H9 (cell line): ENCODE results near the gene RTL9. TPM values are rescaled to one million over a fixed set of nuclear protein-coding genes. Genes with fewer than 3 reads are reported as not detected.

Source experiments
- DNase-seq: peaks from one replicate; pipeline ENCODE4 v3.0.0-alpha.2; 2017
- H2AFZ ChIP-seq: one replicate; pipeline ENCODE4 v1.6.1; 2013; ENCODE audit warnings: mild to moderate bottlenecking, low read length, control low read depth, moderate library complexity
- H2AK5ac ChIP-seq: 2 replicates; pipeline ENCODE4 v1.6.1; 2013; ENCODE audit warnings: low read length, control low read depth, mixed read lengths; ENCODE audit not compliant: insufficient read length
- H2BK120ac ChIP-seq: one replicate; pipeline ENCODE4 v1.6.1; 2013; ENCODE audit warnings: low read depth, mild to moderate bottlenecking, low read length, control low read depth, inconsistent platforms; ENCODE audit not compliant: poor library complexity, severe bottlenecking
- H2BK12ac ChIP-seq: 2 replicates; pipeline ENCODE4 v1.6.1; 2013; ENCODE audit warnings: low read length, control low read depth, mixed read lengths, low read depth; ENCODE audit not compliant: insufficient read length
- H2BK15ac ChIP-seq: 2 replicates; pipeline ENCODE4 v1.6.1; 2013; ENCODE audit warnings: low read depth, low read length, control low read depth
- H2BK20ac ChIP-seq: one replicate; pipeline ENCODE4 v1.6.1; 2013; ENCODE audit warnings: low read depth, mild to moderate bottlenecking, low read length, control low read depth, inconsistent platforms; ENCODE audit not compliant: poor library complexity, severe bottlenecking
- H2BK5ac ChIP-seq: 2 replicates; pipeline ENCODE4 v1.6.1; 2013; ENCODE audit warnings: low read length, control low read depth, mixed read lengths; ENCODE audit not compliant: insufficient read length
- H3K14ac ChIP-seq: 2 replicates; pipeline ENCODE4 v1.6.1; 2013; ENCODE audit warnings: low read length, control low read depth; ENCODE audit not compliant: insufficient read depth
- H3K18ac ChIP-seq: 2 replicates; pipeline ENCODE4 v1.6.1; 2013; ENCODE audit warnings: low read depth, mild to moderate bottlenecking, mixed read lengths, low read length, control low read depth; ENCODE audit not compliant: insufficient read length
- H3K23ac ChIP-seq: 2 replicates; pipeline ENCODE4 v1.6.1; 2013; ENCODE audit warnings: low read length, control low read depth, mixed read lengths, low read depth; ENCODE audit not compliant: insufficient read length
- H3K23me2 ChIP-seq: 2 replicates; pipeline ENCODE4 v1.6.1; 2013; ENCODE audit warnings: low read depth, mild to moderate bottlenecking, mixed read lengths, low read length, control low read depth; ENCODE audit not compliant: insufficient read length, poor library complexity, severe bottlenecking
- H3K27ac ChIP-seq: 2 replicates; pipeline ENCODE4 v1.5.1; 2013; ENCODE audit warnings: low read length, control low read depth, mixed read lengths, low read depth; ENCODE audit not compliant: insufficient read length
- H3K27me3 ChIP-seq: 2 replicates; pipeline ENCODE4 v1.6.1; 2013; ENCODE audit warnings: low read length, control low read depth, inconsistent platforms; ENCODE audit not compliant: insufficient read depth
- H3K4ac ChIP-seq: 2 replicates; pipeline ENCODE4 v1.6.1; 2013; ENCODE audit warnings: low read depth, mild to moderate bottlenecking, control low read depth, inconsistent platforms, low read length, moderate library complexity
- H3K4me1 ChIP-seq: 2 replicates; pipeline ENCODE4 v1.6.1; 2013; ENCODE audit warnings: low read length, control low read depth, inconsistent platforms; ENCODE audit not compliant: insufficient read depth
- H3K4me2 ChIP-seq: 2 replicates; pipeline ENCODE4 v1.6.1; 2013; ENCODE audit warnings: low read length, control low read depth, mixed read lengths; ENCODE audit not compliant: insufficient read length, insufficient read depth
- H3K56ac ChIP-seq: 2 replicates; pipeline ENCODE4 v1.6.1; 2013; ENCODE audit warnings: low read depth, mild to moderate bottlenecking, mixed read lengths, low read length, control low read depth; ENCODE audit not compliant: insufficient read length
- H3K79me1 ChIP-seq: 2 replicates; pipeline ENCODE4 v1.6.1; 2013; ENCODE audit warnings: low read depth, mild to moderate bottlenecking, moderate library complexity, low read length, control low read depth, inconsistent platforms; ENCODE audit not compliant: insufficient read depth, poor library complexity, severe bottlenecking
- H3K79me2 ChIP-seq: 2 replicates; pipeline ENCODE4 v1.6.1; 2013; ENCODE audit warnings: low read length, control low read depth, inconsistent platforms; ENCODE audit not compliant: insufficient read depth
- H3K9ac ChIP-seq: 2 replicates; pipeline ENCODE4 v1.6.1; 2013; ENCODE audit warnings: low read length, control low read depth, mixed read lengths; ENCODE audit not compliant: insufficient read length; ENCODE audit errors: extremely low read depth
- H3K9me3 ChIP-seq: one replicate; pipeline ENCODE4 v1.6.1; 2013; ENCODE audit warnings: low read depth, low read length, inconsistent platforms; ENCODE audit not compliant: control insufficient read depth
- H3T11ph ChIP-seq: one replicate; pipeline ENCODE4 v1.6.1; 2013; ENCODE audit warnings: mild to moderate bottlenecking, low read length, control low read depth, inconsistent platforms
- H4K20me1 ChIP-seq: one replicate; pipeline ENCODE4 v1.6.1; 2013; ENCODE audit not compliant: control insufficient read depth, insufficient read length, insufficient read depth
- H4K5ac ChIP-seq: 2 replicates; pipeline ENCODE4 v1.6.1; 2013; ENCODE audit warnings: low read depth, mild to moderate bottlenecking, mixed read lengths, low read length, control low read depth; ENCODE audit not compliant: insufficient read length
- H4K8ac ChIP-seq: replicated peaks from 2 replicates; pipeline ENCODE4 v1.6.1; 2013; ENCODE audit warnings: low read length, control low read depth, mixed read lengths, low read depth; ENCODE audit not compliant: insufficient read length
- H4K91ac ChIP-seq: 2 replicates; pipeline ENCODE4 v1.6.1; 2013; ENCODE audit warnings: low read depth, mild to moderate bottlenecking, moderate library complexity, mixed read lengths, low read length, control low read depth; ENCODE audit not compliant: insufficient read length
- H3K27ac Mint-ChIP-seq, 3 experiments: 2 replicates in 2 of 3; 3 replicates in 1 of 3; pipeline ENCODE4 v1.8.0; 2020 to 2021; ENCODE audit warnings: mixed read lengths in 3 of 3, mild to moderate bottlenecking in 1 of 3, moderate library complexity in 1 of 3
- H3K27me3 Mint-ChIP-seq: 2 replicates; pipeline ENCODE4 v1.8.0; 2021; ENCODE audit warnings: low read depth, mild to moderate bottlenecking, moderate library complexity, mixed read lengths
- H3K36me3 Mint-ChIP-seq, 3 experiments: 2 replicates in 2 of 3; 3 replicates in 1 of 3; pipeline ENCODE4 v1.8.0; 2020 to 2021; ENCODE audit warnings: low read depth in 3 of 3, mixed read lengths in 3 of 3; ENCODE audit not compliant: insufficient read depth in 1 of 3
- H3K4me1 Mint-ChIP-seq, 2 experiments: 2 replicates each; pipeline ENCODE4 v1.8.0; 2020; ENCODE audit warnings: mixed read lengths in 2 of 2
- H3K4me3 Mint-ChIP-seq, 2 experiments: 2 replicates in 1 of 2; 3 replicates in 1 of 2; pipeline ENCODE4 v1.8.0; 2020 to 2021; ENCODE audit warnings: mild to moderate bottlenecking in 2 of 2, mixed read lengths in 2 of 2, moderate library complexity in 1 of 2
- H3K9me3 Mint-ChIP-seq, 2 experiments: 2 replicates in 1 of 2; 3 replicates in 1 of 2; pipeline ENCODE4 v1.8.0; 2020; ENCODE audit warnings: mild to moderate bottlenecking in 2 of 2, mixed read lengths in 2 of 2, moderate library complexity in 1 of 2
- CTCF ChIP-seq: fragments of 200-600 bp; sonication (generic); conservative IDR thresholded peaks from 3 replicates; pipeline ENCODE4 v1.8.0; 2021; ENCODE audit warnings: antibody characterized with exemption, mild to moderate bottlenecking
- WGBS: extraction: QIAGEN DNeasy Blood & Tissue Kit; methylation state at CpG from one replicate; pipeline ENCODE4 v1.1.7; 2013; ENCODE audit warnings: missing lambda C conversion rate, low lambda C conversion rate, mixed read lengths; ENCODE audit not compliant: insufficient read length; ENCODE audit errors: extremely low coverage; 5-methylcytosine and 5-hydroxymethylcytosine counted together
- total RNA-seq: library from RNA; stranded (reverse); gene quantifications from 2 replicates; pipeline ENCODE4 v1.2.1, GENCODE V29; 2021

RTL9 gene
- total RNA-seq, 1 experiment from 2014 or later = 0.13 TPM

GRCh38 chrX:110317061-110317819 is 41.4 kb upstream of the RTL9 start:
- H4K5ac ChIP-seq = no peak overlapping the region
- H3K79me1 ChIP-seq = no peaks in the 10 kb centered on the region
- no peak overlapping the region for H3K23ac ChIP-seq
- Mint-ChIP-seq H3K36me3 (no peaks in the 10 kb centered on the region), H3K27me3 (no peaks in the 10 kb centered on the region), H3K4me3 (peak overlapping the region; percentile 92 to 98), H3K9me3 (no peaks in the 10 kb centered on the region), H3K27ac (peak overlapping the region; percentile 76 to 91 (median 82); a peak in 6 of 7 replicates), H3K4me1 (peaks cover 74 to 76% of the 10 kb centered on the region in 2 experiments)
- no peak overlapping the region for H3T11ph ChIP-seq
- no peak overlapping the region for H2BK120ac ChIP-seq
- no peak overlapping the region for H3K56ac ChIP-seq
- H3K27me3 ChIP-seq = no peaks in the 10 kb centered on the region
- DNase-seq = no peak
- H4K20me1 ChIP-seq = no peaks in the 10 kb centered on the region
- peaks cover 10% of the 10 kb centered on the region for H3K23me2 ChIP-seq
- no peak overlapping the region for H3K27ac ChIP-seq
- no peak overlapping the region for H2BK20ac ChIP-seq
- no peak for TF ChIP-seq CTCF
- no peak overlapping the region for H2BK5ac ChIP-seq
- H3K4me1 ChIP-seq = peaks cover 11% of the 10 kb centered on the region
- no peak overlapping the region for H3K4ac ChIP-seq
- H3K4me2 ChIP-seq = peak overlapping the region; percentile 65
- no peak overlapping the region for H4K8ac ChIP-seq
- H3K18ac ChIP-seq = peak overlapping the region; percentile 90
- no peak overlapping the region for H2AFZ ChIP-seq
- peak overlapping the region; percentile 75 for H3K9ac ChIP-seq
- peaks cover 12% of the 10 kb centered on the region; the same call in 1 of the 2 replicates for H3K79me2 ChIP-seq
- no peaks in the 10 kb centered on the region for H3K9me3 ChIP-seq
- H2BK12ac ChIP-seq = no peak overlapping the region
- peak overlapping the region; percentile 98 for H3K14ac ChIP-seq
- no peak overlapping the region for H4K91ac ChIP-seq
- WGBS = no CpG with 5 or more reads among the region's 40 CpGs
- H2BK15ac ChIP-seq = no peak overlapping the region
- H2AK5ac ChIP-seq = no peak overlapping the region
